DOHH2 (cell line): ENCODE data around the gene BPIFB2.

Experiments
- EZH2phosphoT487 ChIP-seq: fragments of 200-600 bp; sonication (generic); IDR thresholded peaks from 2 replicates; pipeline ENCODE4 v1.6.1; 2017; ENCODE audit warnings: borderline replicate concordance, mild to moderate bottlenecking, antibody characterized with exemption, low read length, moderate library complexity, mixed read lengths
- TF ChIP-seq, protein P1 (sequence below): fragments of 200-600 bp; sonication (generic); IDR thresholded peaks from one replicate; pipeline ENCODE4 v1.5.1; 2014; ENCODE audit warnings: antibody characterized with exemption, mild to moderate bottlenecking, low read depth, low read length; ENCODE audit not compliant: poor library complexity, severe bottlenecking

- TF ChIP-seq, protein P1, sequence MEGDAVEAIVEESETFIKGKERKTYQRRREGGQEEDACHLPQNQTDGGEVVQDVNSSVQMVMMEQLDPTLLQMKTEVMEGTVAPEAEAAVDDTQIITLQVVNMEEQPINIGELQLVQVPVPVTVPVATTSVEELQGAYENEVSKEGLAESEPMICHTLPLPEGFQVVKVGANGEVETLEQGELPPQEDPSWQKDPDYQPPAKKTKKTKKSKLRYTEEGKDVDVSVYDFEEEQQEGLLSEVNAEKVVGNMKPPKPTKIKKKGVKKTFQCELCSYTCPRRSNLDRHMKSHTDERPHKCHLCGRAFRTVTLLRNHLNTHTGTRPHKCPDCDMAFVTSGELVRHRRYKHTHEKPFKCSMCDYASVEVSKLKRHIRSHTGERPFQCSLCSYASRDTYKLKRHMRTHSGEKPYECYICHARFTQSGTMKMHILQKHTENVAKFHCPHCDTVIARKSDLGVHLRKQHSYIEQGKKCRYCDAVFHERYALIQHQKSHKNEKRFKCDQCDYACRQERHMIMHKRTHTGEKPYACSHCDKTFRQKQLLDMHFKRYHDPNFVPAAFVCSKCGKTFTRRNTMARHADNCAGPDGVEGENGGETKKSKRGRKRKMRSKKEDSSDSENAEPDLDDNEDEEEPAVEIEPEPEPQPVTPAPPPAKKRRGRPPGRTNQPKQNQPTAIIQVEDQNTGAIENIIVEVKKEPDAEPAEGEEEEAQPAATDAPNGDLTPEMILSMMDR: no peak
- no peak for TF ChIP-seq EZH2phosphoT487
Observed at GRCh38 chr20:32990426-32990825, 17.1 kb upstream of the BPIFB2 start.
